K562 (cell line): ENCODE results near the gene FBXW2. TPM values are rescaled to one million over a fixed set of nuclear protein-coding genes. Genes with fewer than 3 reads are reported as not detected.

Experiments used
- ADNP ChIP-seq: fragments of 200-800 bp; sonication (Bioruptor generic); IDR thresholded peaks from 2 replicates; pipeline ENCODE4 v1.6.1; 2016; ENCODE audit warnings: missing genetic modification characterization, missing compliant biosample characterization
- RBBP5 ChIP-seq: fragments of 200-600 bp; sonication (generic); IDR thresholded peaks from 2 replicates; pipeline ENCODE4 v1.6.1; 2012; ENCODE audit warnings: borderline replicate concordance, mild to moderate bottlenecking, low read length, control low read depth, inconsistent platforms; ENCODE audit not compliant: insufficient read depth, poor library complexity, severe bottlenecking
- YY1 ChIP-seq, 3 experiments: IDR thresholded peaks; 2 replicates each; pipeline ENCODE4 v1.6.1; 2011; ENCODE audit warnings: low read length in 2 of 3, mild to moderate bottlenecking in 2 of 3, moderate library complexity in 2 of 3, borderline replicate concordance in 1 of 3, control low read depth in 1 of 3, low read depth in 1 of 3; ENCODE audit not compliant: insufficient read depth in 3 of 3, insufficient replicate concordance in 2 of 3, control insufficient read depth in 1 of 3, insufficient read length in 1 of 3; ENCODE audit errors: extremely low read depth in 1 of 3
- polyA plus RNA-seq, 8 experiments: library from polyadenylated mRNA; depleted of rRNA in 4 of 8; stranded (reverse) in 5 of 8; unstranded in 3 of 8; fragments of >200 nt; fragmentation: Nextera tagmentation in 2 of 8; fragmentation: Illumina TruSeq in 1 of 8; extraction: Ambion mirVana in 2 of 8; extraction: Trizol in 1 of 8; gene quantifications; 2 replicates each; pipeline versions ENCODE4 v1.2.1 to v1.2.3, GENCODE V29; 2011 to 2014; ENCODE audit warnings: inconsistent platforms in 1 of 8, missing spikeins in 1 of 8
- total RNA-seq, 7 experiments: library from RNA; depleted of rRNA in 6 of 7; stranded (reverse); fragments of >200 nt in 6 of 7; fragmentation: Illumina TruSeq in 2 of 7; extraction: Trizol in 2 of 7; gene quantifications; 2 replicates each; pipeline versions ENCODE4 v1.2.1 to v1.2.3, GENCODE V29; 2011 to 2021; ENCODE audit warnings: low replicate concordance in 1 of 7
- TF ChIP-seq, protein P1 (sequence below): IDR thresholded peaks from 3 replicates; pipeline ENCODE4 v1.6.1; 2011; ENCODE audit warnings: borderline replicate concordance, mild to moderate bottlenecking, moderate library complexity; ENCODE audit not compliant: insufficient read length; ENCODE audit errors: extremely low read depth
- TF ChIP-seq, protein P2 (sequence below): IDR thresholded peaks from 2 replicates; pipeline ENCODE4 v1.6.1; 2016; ENCODE audit warnings: missing genetic modification characterization, missing compliant biosample characterization

Gene FBXW2
- total and polyA plus RNA-seq, 9 of the 15 experiments (the other 6 are each of a cell fraction or from before 2014, with no cell fraction given), result 2.5 to 57.8 (median 28.1) TPM

- TF ChIP-seq YY1 (IDR thresholded peaks at IDR 0.05; ENCODE audit: borderline replicate concordance in 1 of 3, control insufficient read depth in 1 of 3, extremely low read depth in 1 of 3, insufficient read depth in 3 of 3, insufficient read length in 1 of 3, insufficient replicate concordance in 2 of 3, low read depth in 1 of 3, low read length in 2 of 3) (no peak), ADNP (tag) (peak; percentile 44; the same call in 1 of the 2 replicates), RBBP5 (no peak)
- TF ChIP-seq, protein P1, sequence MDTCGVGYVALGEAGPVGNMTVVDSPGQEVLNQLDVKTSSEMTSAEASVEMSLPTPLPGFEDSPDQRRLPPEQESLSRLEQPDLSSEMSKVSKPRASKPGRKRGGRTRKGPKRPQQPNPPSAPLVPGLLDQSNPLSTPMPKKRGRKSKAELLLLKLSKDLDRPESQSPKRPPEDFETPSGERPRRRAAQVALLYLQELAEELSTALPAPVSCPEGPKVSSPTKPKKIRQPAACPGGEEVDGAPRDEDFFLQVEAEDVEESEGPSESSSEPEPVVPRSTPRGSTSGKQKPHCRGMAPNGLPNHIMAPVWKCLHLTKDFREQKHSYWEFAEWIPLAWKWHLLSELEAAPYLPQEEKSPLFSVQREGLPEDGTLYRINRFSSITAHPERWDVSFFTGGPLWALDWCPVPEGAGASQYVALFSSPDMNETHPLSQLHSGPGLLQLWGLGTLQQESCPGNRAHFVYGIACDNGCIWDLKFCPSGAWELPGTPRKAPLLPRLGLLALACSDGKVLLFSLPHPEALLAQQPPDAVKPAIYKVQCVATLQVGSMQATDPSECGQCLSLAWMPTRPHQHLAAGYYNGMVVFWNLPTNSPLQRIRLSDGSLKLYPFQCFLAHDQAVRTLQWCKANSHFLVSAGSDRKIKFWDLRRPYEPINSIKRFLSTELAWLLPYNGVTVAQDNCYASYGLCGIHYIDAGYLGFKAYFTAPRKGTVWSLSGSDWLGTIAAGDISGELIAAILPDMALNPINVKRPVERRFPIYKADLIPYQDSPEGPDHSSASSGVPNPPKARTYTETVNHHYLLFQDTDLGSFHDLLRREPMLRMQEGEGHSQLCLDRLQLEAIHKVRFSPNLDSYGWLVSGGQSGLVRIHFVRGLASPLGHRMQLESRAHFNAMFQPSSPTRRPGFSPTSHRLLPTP, result no peak
- TF ChIP-seq, protein P2, sequence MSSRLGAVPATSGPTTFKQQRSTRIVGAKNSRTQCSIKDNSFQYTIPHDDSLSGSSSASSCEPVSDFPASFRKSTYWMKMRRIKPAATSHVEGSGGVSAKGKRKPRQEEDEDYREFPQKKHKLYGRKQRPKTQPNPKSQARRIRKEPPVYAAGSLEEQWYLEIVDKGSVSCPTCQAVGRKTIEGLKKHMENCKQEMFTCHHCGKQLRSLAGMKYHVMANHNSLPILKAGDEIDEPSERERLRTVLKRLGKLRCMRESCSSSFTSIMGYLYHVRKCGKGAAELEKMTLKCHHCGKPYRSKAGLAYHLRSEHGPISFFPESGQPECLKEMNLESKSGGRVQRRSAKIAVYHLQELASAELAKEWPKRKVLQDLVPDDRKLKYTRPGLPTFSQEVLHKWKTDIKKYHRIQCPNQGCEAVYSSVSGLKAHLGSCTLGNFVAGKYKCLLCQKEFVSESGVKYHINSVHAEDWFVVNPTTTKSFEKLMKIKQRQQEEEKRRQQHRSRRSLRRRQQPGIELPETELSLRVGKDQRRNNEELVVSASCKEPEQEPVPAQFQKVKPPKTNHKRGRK (tag), result no peak
Observed at GRCh38 chr9:120776788-120777187, 16.4 kb downstream of the FBXW2 start (continued).
